Activated T-cell treated with anti-CD3 and anti-CD28 coated beads for 1 hour (primary cell): ENCODE results near the gene PRR14L.

Source experiments
- DNase-seq: peaks from one replicate; pipeline ENCODE4 v3.0.0-alpha.2; 2020; ENCODE audit warnings: low read depth

Gene PRR14L

DNA sequence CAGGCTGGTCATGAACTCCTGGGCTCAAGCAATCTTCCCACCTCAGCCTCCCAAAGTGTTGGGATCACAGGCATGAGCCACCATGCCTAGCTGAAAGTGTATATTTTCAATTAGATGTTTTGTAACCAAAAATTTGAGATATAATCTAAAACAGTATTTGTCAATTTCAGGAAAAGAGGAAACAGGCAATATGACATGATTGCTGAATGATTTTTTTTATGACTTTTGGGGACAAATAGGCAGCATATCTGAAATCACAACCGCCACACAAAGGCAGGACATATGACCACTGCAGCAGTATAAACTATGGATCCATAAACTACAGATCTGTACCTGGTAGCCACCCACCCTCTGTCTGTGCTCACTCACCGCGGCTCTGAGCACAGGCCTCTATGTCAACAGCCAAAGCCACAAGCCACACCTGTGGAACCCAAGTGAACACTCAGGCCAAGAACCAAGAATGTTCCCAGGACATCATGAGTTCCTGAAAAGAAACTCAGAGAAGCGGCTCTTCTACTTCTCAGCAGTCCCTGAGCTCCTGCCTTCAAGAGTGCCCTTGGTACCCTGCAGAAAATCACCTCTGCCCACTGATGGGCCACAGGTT lies 110.4 kb downstream of the PRR14L start:
- DNase-seq: no peak

DNA sequence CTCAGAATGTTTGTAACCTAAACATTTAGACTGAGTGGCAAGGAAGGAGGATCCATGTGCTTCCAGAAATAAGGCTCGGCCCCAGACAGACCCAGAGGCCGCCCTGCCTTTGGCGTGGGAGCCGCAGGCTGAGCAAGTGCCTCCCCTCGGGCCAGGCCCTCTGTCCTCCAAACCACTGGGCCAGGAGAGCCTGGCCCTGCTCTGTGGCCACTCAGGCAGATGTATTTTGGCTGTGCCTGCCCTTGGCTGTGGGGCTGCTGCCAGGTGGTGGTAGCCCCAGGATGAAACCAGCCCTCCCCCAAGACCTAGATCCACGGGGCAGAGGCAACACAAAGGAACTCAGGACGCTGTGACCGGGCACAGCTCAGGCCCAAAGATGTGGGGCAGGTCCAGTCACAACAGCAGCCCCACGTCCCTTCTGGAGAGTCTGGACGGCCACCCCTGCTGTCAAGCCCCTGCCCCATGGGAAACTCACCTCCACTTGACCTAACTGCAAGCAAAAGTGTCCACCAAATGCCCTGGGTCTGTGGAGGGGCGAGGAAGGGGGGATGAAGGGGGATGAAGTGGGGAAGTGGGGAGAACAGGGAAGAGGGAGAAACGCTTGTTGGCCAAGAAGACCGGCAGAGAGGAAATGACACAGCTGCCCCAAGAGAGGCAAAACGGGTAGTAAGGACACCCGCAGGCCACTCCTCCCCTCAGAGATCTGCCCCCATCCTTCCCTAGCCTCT lies 111.9 kb downstream of the PRR14L start:
- DNase-seq: no peak

DNA sequence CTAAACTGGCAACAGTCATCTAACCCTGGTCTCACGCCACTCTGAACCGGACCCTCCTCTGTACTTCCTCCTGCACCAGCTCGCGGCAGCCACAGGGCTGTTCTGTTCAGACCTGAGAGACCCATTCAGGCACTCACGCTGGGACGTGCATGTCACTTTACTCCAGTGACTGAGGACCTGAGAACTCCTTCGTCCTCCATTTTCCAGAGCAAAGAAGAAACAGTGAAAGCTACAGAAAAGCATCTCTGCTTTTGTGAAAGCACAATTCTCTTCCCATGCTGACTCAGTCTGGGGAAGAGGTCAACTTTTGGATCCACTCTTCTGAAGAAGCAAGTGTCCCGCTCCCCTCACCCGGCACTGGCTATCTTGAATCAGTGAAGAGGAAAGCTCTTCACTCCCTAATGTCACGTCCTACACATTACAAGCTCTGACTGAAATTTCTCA lies 112.5 kb downstream of the PRR14L start:
- DNase-seq: no peak

- no peak for DNase-seq
These were observed 114.2 kb downstream of the PRR14L start for GRCh38 chr22:31635638-31636306.

DNA sequence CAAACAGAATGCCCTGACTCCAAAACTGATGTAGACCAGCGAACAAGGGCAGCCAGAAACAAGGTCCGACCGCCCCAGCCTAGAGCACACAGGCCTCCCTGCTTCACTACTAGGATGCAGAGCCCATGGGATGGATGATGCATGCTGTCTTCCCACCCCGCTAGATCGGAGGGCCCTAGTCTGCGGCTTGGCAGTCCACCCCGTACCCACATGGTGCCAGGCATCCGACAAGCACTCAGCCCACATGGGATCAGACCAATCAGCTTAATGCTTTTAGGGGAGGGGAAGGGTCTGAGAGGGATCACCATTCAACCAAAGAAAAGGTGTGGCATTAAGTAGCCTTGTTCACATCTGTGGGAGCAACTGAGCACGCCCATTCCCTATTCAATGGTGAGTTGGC lies 118.5 kb downstream of the PRR14L start:
- no peak for DNase-seq
